H1 (cell line): Measurements from ENCODE around the gene NKTR. TPM values are rescaled to one million over a fixed set of nuclear protein-coding genes. Genes with fewer than 3 reads are reported as not detected.

Source experiments
- CTBP2 ChIP-seq: IDR thresholded peaks from 2 replicates; pipeline ENCODE4 v1.7.0; 2011; ENCODE audit warnings: borderline replicate concordance, mild to moderate bottlenecking, moderate library complexity, mixed read lengths, low read length; ENCODE audit not compliant: insufficient read depth, insufficient read length
- JUN ChIP-seq: IDR thresholded peaks from 2 replicates; pipeline ENCODE4 v1.6.1; 2011; ENCODE audit warnings: low read depth, mild to moderate bottlenecking, improper control_type of control experiment, low read length
- RAD21 ChIP-seq, 2 experiments: IDR thresholded peaks in 1 of 2; conservative IDR thresholded peaks in 1 of 2; 2 replicates each; pipeline ENCODE4 v1.6.1; 2011; ENCODE audit warnings: low read depth in 2 of 2, low read length in 2 of 2, improper control_type of control experiment in 1 of 2, inconsistent platforms in 1 of 2, mild to moderate bottlenecking in 1 of 2, moderate library complexity in 1 of 2
- SP1 ChIP-seq: IDR thresholded peaks from 2 replicates; pipeline ENCODE4 v1.6.1; 2011; ENCODE audit warnings: low read depth, low read length
- YY1 ChIP-seq: IDR thresholded peaks from 2 replicates; pipeline ENCODE4 v1.6.1; 2011; ENCODE audit warnings: low read depth, mild to moderate bottlenecking, low read length
- polyA plus RNA-seq, 7 experiments: library from polyadenylated mRNA; depleted of rRNA in 3 of 7; stranded (reverse) in 5 of 7; unstranded in 2 of 7; fragments of >200 nt in 5 of 7; fragments of 200-250 nt in 2 of 7; gene quantifications; 1 replicate in 5 of 7; 2 replicates in 1 of 7; 4 replicates in 1 of 7; pipeline versions ENCODE4 v1.2.1 to v1.2.3, GENCODE V29; 2011 to 2013; ENCODE audit warnings: missing spikeins in 2 of 7, mixed read lengths in 2 of 7
- total RNA-seq: library from RNA; stranded (reverse); fragmentation: NEBNext Ultra II Directional; extraction: Animal tissue kit (Norgen Biotek cat#: 25700); gene quantifications from 2 replicates; pipeline ENCODE4 v1.2.1, GENCODE V29; 2021
- TF ChIP-seq, protein P1 (sequence below): IDR thresholded peaks from 2 replicates; pipeline ENCODE4 v1.6.1; 2011; ENCODE audit warnings: low read length, improper control_type of control experiment

NKTR gene
- total and polyA plus RNA-seq, 2 of the 8 experiments (the other 6 are each of a cell fraction or from before 2014, with no cell fraction given) = 24.1 to 62.2 TPM

DNA sequence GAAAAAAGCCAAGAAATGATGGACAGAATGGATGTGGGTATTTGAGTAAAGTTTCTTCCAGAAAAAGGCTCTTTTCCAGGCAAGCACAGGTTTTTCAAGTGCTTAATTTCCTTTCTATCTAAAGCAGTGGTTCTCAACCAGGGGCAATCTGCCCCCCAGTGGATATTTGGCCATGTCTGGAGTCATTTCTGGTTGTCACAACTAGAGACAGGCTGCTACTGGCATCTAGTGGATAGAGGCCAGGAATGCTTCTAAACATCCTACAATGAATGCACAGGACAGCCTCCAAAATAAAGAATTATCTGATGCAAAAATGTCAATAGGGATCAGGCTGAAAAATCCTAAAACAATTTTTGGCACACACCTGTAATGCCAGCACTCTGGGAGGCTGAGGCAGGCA lies 42.6 kb upstream of the NKTR start (continued):
- TF ChIP-seq RAD21 (IDR thresholded peaks at IDR 0.05 in 1 of 2, conservative IDR thresholded peaks at IDR 0.05 in 1 of 2; ENCODE audit: low read depth in 2 of 2, low read length in 2 of 2) (peak in 1 of 2 experiments; percentile 32; a peak in 2 of 4 replicates), YY1 (no peak), JUN (no peak), CTBP2 (no peak), SP1 (no peak)
- TF ChIP-seq, protein P1, sequence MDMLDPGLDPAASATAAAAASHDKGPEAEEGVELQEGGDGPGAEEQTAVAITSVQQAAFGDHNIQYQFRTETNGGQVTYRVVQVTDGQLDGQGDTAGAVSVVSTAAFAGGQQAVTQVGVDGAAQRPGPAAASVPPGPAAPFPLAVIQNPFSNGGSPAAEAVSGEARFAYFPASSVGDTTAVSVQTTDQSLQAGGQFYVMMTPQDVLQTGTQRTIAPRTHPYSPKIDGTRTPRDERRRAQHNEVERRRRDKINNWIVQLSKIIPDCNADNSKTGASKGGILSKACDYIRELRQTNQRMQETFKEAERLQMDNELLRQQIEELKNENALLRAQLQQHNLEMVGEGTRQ = no peak
